ENCODE results near the gene TLE4.

The TLE4 gene

DNA sequence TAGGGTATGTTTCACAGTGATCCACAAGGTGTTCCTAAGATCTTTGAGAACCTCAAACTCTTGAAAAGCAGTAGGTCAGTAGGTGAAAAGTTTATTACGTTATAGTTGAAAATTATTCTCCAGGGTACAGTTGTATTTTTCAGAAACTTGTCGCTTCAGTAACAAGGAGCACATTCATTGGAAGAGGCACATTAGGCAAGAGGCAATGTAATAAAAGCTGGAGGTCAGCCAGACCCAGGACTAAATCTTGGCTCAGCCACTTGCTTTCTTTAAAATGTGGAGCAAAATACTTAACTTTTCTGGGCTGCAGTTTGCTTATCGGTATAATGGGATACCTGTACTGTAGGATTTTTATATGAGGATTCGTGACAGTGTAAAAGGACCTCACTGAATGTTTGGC, 45.6 kb downstream of the TLE4 start:
- DNase-seq (ENCODE audit: extremely low read depth, low read depth): no peak
- TF ChIP-seq, protein P1, sequence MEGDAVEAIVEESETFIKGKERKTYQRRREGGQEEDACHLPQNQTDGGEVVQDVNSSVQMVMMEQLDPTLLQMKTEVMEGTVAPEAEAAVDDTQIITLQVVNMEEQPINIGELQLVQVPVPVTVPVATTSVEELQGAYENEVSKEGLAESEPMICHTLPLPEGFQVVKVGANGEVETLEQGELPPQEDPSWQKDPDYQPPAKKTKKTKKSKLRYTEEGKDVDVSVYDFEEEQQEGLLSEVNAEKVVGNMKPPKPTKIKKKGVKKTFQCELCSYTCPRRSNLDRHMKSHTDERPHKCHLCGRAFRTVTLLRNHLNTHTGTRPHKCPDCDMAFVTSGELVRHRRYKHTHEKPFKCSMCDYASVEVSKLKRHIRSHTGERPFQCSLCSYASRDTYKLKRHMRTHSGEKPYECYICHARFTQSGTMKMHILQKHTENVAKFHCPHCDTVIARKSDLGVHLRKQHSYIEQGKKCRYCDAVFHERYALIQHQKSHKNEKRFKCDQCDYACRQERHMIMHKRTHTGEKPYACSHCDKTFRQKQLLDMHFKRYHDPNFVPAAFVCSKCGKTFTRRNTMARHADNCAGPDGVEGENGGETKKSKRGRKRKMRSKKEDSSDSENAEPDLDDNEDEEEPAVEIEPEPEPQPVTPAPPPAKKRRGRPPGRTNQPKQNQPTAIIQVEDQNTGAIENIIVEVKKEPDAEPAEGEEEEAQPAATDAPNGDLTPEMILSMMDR (IDR thresholded peaks at IDR 0.05; ENCODE audit: low read depth, low read length, missing control alignments): no peak
- H3K4me3 ChIP-seq (replicated peaks; ENCODE audit: low read depth, low read length): no peak overlapping the region

DNA sequence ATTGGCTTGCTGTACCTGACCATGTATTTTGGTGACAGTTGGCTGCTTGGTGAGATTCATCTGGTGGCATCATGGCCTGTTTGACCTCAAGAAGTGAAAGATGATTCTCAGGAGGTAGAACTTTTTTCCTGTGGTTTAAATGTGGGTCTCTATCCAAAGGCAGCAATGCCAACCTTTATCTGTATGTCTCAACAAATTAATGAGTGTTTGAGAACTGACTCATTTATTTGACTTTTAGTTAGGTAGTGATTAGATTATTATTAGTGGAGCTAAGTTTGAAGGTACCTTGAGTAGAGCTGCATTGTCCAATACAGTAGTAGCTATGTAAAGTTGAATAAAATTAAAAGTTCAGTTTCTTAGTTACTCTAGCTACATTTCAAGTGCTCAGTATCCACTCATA, 48.2 kb downstream of the TLE4 start:
- TF ChIP-seq, protein P1 (IDR thresholded peaks at IDR 0.05; ENCODE audit: low read depth, low read length, missing control alignments): no peak
- no peak overlapping the region for H3K4me3 ChIP-seq (replicated peaks; ENCODE audit: low read depth, low read length)
- no peak for DNase-seq (ENCODE audit: extremely low read depth, low read depth)

DNA sequence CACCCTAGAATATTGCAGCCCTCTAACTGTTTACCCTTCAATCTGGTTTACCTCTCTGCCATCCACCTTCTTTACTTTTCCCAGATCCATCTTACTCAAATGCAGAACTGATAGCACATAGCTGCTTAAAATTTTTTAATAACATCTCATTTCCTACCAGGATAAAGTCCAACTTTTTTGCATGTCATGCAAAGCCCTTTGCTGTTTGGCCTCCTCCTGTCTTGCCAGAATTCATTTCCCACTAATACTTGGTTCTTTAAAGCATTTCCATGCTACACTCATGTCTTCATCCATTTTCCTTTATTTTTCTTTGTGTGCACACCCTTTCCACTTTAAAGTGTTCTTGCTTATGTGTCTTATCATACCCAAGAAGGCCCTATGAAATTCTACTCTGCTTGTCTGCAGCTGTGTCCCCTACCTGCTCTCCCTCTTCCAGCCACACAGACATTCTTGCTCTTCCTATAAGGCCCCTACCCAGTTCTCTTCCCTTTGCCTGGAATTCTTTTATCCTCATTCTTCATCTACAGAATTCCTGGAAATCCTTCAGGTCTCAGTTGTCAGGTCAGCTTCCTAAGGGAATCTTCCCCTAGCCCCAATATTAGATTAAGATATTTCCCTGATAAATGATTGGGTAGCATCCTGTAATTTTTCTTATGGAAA, 50.3 kb downstream of the TLE4 start:
- H3K4me3 ChIP-seq (replicated peaks; ENCODE audit: low read depth, low read length): no peak overlapping the region
- TF ChIP-seq, protein P1 (IDR thresholded peaks at IDR 0.05; ENCODE audit: low read depth, low read length, missing control alignments): no peak
- DNase-seq (ENCODE audit: extremely low read depth, low read depth): no peak

DNA sequence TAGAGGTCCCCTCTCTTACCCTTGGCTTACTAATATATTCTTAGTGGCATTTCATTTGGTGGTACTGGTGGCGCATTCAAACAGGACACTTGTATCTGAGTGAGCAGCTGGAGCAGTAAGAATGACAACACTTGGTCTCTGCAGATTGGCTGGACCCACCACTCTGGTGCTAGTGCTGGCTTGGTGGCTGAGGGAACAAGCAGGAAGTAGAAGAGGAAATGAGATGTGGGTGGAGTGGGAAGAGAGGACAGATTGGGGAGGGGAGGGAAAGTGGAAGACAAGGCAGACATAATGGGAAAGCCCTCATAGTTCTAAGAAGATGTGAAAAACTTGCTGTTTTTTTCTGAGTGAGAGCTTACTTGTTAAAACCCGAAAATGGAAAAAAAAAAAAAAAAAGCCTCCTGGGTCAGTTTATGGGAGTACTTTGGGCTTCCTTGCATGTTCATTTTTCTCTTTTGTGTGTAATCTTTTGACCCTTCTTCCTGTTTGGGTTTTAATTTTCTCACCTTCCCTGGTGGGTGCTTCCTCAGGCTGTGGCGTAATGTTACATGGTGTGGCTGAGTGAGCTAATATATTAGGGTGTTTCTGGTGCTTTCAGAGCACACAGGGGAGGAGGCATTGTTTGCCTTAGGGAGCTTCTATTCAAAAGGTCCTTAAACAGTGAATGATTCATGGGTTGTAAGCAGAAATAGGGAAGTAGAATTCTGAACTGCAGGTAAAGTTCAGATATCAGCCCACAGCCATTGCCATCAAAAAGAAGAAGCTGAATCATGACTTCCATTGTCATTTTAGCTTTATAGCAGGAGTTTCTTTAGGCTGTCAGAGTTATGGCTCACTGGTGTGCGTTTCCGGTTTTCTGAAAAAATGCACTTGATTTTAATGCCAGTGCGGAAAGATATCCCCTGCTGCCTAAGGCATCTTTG, 52.3 kb downstream of the TLE4 start:
- H3K4me3 ChIP-seq (replicated peaks; ENCODE audit: low read depth, low read length): no peak overlapping the region
- no peak for DNase-seq (ENCODE audit: extremely low read depth, low read depth)

DNA sequence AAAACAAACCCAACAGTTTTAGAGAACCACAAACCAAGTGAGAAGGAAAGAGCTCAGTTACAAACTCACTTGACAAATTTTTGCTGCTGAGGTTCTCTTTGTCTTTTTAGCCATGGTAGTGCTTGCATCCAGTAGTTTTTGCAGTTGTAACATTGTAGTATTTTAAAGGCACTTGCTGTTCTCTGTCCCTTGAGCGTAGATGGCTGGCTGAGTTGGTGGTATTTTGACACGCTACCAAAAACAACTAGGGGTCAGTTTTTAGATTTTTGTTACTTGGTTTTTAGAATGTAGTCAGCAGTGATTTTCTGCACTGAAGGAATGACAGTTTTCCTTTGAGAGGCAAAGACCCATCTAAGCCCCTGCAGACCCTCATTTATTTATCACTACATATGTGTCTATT, 58.0 kb downstream of the TLE4 start:
- no peak overlapping the region for H3K4me3 ChIP-seq (replicated peaks; ENCODE audit: low read depth, low read length)
- TF ChIP-seq, protein P1 (IDR thresholded peaks at IDR 0.05; ENCODE audit: low read depth, low read length, missing control alignments): no peak
- DNase-seq (ENCODE audit: extremely low read depth, low read depth): no peak

More for the DNA sequence above, 52.3 kb downstream of the TLE4 start:
- TF ChIP-seq, protein P1 (IDR thresholded peaks at IDR 0.05; ENCODE audit: low read depth, low read length, missing control alignments): no peak

DNA sequence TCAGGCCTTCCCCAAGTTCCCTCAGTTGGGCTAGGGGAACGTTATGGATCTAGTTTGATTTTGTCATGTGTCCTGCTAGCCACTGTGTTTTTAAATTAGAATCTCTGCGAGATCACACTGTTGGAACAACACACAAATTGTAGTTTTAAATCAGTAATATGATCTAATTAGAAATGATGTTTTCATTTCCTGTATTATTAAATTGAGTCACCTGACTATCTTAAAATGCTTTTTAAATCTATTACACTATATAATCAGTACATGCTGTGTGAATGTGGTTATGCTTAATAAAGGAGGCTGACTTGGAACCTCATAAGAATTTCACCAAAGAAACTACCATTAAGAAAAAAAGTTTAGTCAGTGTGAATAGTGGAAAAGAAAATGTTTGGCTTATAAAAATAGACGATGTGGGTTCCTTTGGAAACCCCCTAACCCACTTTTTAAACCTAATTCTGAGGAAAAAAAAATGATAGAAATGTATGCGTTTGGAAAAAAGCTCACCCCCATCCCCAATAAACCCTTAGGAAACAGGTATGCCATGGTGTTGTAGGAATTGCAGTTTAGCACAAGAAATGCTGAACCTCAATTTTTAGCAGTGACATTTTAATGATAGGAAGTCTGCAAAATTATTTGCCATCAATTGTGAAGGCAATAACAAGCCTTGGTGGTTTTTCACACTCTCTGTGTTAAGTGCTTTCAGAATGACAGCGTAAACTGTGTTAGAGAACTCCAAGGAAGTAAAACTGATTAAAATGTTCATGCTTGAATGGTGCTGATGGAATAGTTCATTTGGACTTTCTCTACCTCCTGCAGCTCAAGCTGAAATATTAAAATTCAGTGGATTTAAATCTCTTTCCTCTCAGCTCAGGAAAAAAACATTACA, 59.0 kb downstream of the TLE4 start:
- DNase-seq (ENCODE audit: extremely low read depth, low read depth): no peak
- H3K4me3 ChIP-seq (replicated peaks; ENCODE audit: low read depth, low read length): no peak overlapping the region
- TF ChIP-seq, protein P1 (IDR thresholded peaks at IDR 0.05; ENCODE audit: low read depth, low read length, missing control alignments): no peak

Data from HFF-Myc (cell line).